IMR-90 (cell line): ENCODE measurements around the gene FDPS. TPM values are rescaled to one million over a fixed set of nuclear protein-coding genes. Genes with fewer than 3 reads are reported as not detected.

ENCODE experiments used
- ATAC-seq: fragments of 200-7000 bp; cut with Tn5 transposase; 2 replicates; pipeline ENCODE4 v1.9.1; 2020; ENCODE audit warnings: low read depth, mild to moderate bottlenecking, moderate library complexity
- BruUV-seq: library from RNA; stranded (reverse); fragments of 400-500 nt; replicated peaks from 2 replicates; lab custom pipeline; 2021; lab: Mats Ljungman, UMichigan
- CTCF ChIA-PET: fragments of 300-600 bp; formaldehyde crosslinking; extraction: SDS; loops from one replicate; lab custom pipeline; 2021; ENCODE audit warnings: antibody characterized with exemption; lab: Yijun Ruan, JAX
- POLR2A ChIA-PET: fragments of 300-600 bp; sonication (Branson Sonifier 250); formaldehyde crosslinking; loops from one replicate; lab custom pipeline; 2022; ENCODE audit warnings: antibody characterized with exemption; ENCODE audit not compliant: unreplicated experiment; lab: Charles Lee
- DNase-seq: peaks from one replicate; pipeline ENCODE4 v3.0.0; 2013
- H2AFZ ChIP-seq: replicated peaks from 2 replicates; pipeline ENCODE3; 2013; ENCODE audit warnings: low read length, mild to moderate bottlenecking; ENCODE audit not compliant: poor library complexity
- H2AK5ac ChIP-seq: 2 replicates; pipeline ENCODE4 v1.6.1; 2013; ENCODE audit warnings: low read depth, low read length, inconsistent platforms
- H2AK9ac ChIP-seq: replicated peaks from 2 replicates; pipeline ENCODE3; 2013; ENCODE audit warnings: mild to moderate bottlenecking, low read depth, low read length, moderate library complexity; ENCODE audit not compliant: poor library complexity
- H2BK120ac ChIP-seq: 2 replicates; pipeline ENCODE4 v1.6.1; 2013; ENCODE audit warnings: low read depth, low read length, inconsistent platforms
- H2BK15ac ChIP-seq: 3 replicates; pipeline ENCODE4 v1.6.1; 2013; ENCODE audit warnings: low read depth, low read length, inconsistent platforms
- H2BK20ac ChIP-seq: 2 replicates; pipeline ENCODE4 v1.6.1; 2013; ENCODE audit warnings: low read depth, mild to moderate bottlenecking, inconsistent platforms, low read length, moderate library complexity
- H2BK5ac ChIP-seq: 2 replicates; pipeline ENCODE4 v1.6.1; 2013; ENCODE audit warnings: mild to moderate bottlenecking, low read depth, low read length, inconsistent platforms; ENCODE audit not compliant: poor library complexity, severe bottlenecking
- H3K14ac ChIP-seq: replicated peaks from 2 replicates; pipeline ENCODE4 v1.6.1; 2013; ENCODE audit warnings: low read depth, low read length, inconsistent platforms
- H3K18ac ChIP-seq: 2 replicates; pipeline ENCODE4 v1.6.1; 2013; ENCODE audit warnings: low read depth, low read length, control low read depth
- H3K23ac ChIP-seq: 2 replicates; pipeline ENCODE4 v1.6.1; 2013; ENCODE audit warnings: low read depth, low read length, inconsistent platforms
- H3K27ac ChIP-seq: 2 replicates; pipeline ENCODE4 v1.5.1; 2013; ENCODE audit warnings: mild to moderate bottlenecking, control low read depth, low read length; ENCODE audit not compliant: insufficient read depth
- H3K27me3 ChIP-seq: 2 replicates; pipeline ENCODE4 v1.6.1; 2013; ENCODE audit warnings: low read length; ENCODE audit not compliant: control insufficient read depth, insufficient read depth
- H3K36me3 ChIP-seq: 2 replicates; pipeline ENCODE4 v1.6.1; 2013; ENCODE audit warnings: low read length, mixed read lengths; ENCODE audit not compliant: control insufficient read depth, insufficient read depth
- H3K4ac ChIP-seq: 2 replicates; pipeline ENCODE4 v1.6.1; 2013; ENCODE audit warnings: low read depth, low read length, inconsistent platforms
- H3K4me1 ChIP-seq: 2 replicates; pipeline ENCODE4 v1.6.1; 2013; ENCODE audit warnings: low read length, mixed read lengths; ENCODE audit not compliant: control insufficient read depth, insufficient read depth
- H3K4me2 ChIP-seq: 2 replicates; pipeline ENCODE4 v1.6.1; 2013; ENCODE audit warnings: low read depth, mild to moderate bottlenecking, control low read depth, low read length, moderate library complexity
- H3K4me3 ChIP-seq: 2 replicates; pipeline ENCODE4 v1.5.1; 2013; ENCODE audit warnings: low read depth, mild to moderate bottlenecking, control low read depth, low read length, moderate library complexity; ENCODE audit not compliant: insufficient read depth
- H3K56ac ChIP-seq: 2 replicates; pipeline ENCODE4 v1.6.1; 2013; ENCODE audit warnings: low read length, inconsistent platforms; ENCODE audit not compliant: insufficient read depth; ENCODE audit errors: extremely low read depth
- H3K79me1 ChIP-seq, 2 experiments: 2 replicates each; pipeline ENCODE4 v1.6.1; 2013; ENCODE audit warnings: low read length in 2 of 2, inconsistent platforms in 1 of 2, low read depth in 1 of 2
- H3K9ac ChIP-seq: 2 replicates; pipeline ENCODE4 v1.6.1; 2013; ENCODE audit warnings: low read depth, low read length, control low read depth
- H3K9me1 ChIP-seq: 2 replicates; pipeline ENCODE4 v1.6.1; 2013; ENCODE audit warnings: low read length, inconsistent platforms; ENCODE audit not compliant: insufficient read depth
- H3K9me3 ChIP-seq: 2 replicates; pipeline ENCODE4 v1.6.1; 2013; ENCODE audit warnings: low read length; ENCODE audit not compliant: control insufficient read depth, insufficient read depth
- H4K20me1 ChIP-seq: 2 replicates; pipeline ENCODE4 v1.6.1; 2013; ENCODE audit warnings: low read length, inconsistent platforms; ENCODE audit not compliant: insufficient read depth
- H4K5ac ChIP-seq: 2 replicates; pipeline ENCODE4 v1.6.1; 2013; ENCODE audit warnings: mild to moderate bottlenecking, low read depth, low read length, control low read depth
- H4K8ac ChIP-seq, 2 experiments: 2 replicates each; pipeline ENCODE4 v1.6.1; 2013; ENCODE audit warnings: low read depth in 2 of 2, low read length in 2 of 2, control low read depth in 1 of 2, inconsistent platforms in 1 of 2
- H4K91ac ChIP-seq: 2 replicates; pipeline ENCODE4 v1.6.1; 2013; ENCODE audit warnings: low read depth, low read length, inconsistent platforms; ENCODE audit not compliant: insufficient read depth
- MXI1 ChIP-seq: IDR thresholded peaks from 2 replicates; pipeline ENCODE4 v1.6.1; 2012; ENCODE audit warnings: low read depth, mild to moderate bottlenecking, low read length, moderate library complexity, borderline replicate concordance
- RFX5 ChIP-seq: IDR thresholded peaks from 2 replicates; pipeline ENCODE4 v1.8.0; 2012; ENCODE audit warnings: low read depth, mild to moderate bottlenecking, low read length, moderate library complexity
- SMC3 ChIP-seq: fragments of 150-350 bp; IDR thresholded peaks from 2 replicates; pipeline ENCODE4 v1.6.1; 2016; ENCODE audit warnings: low read depth, mild to moderate bottlenecking, antibody characterized with exemption, low read length, moderate library complexity
- WGBS, 2 experiments: methylation state at CpG; one replicate each; pipeline versions ENCODE4 v1.1.5 to v1.1.7; 2013; ENCODE audit warnings: missing lambda C conversion rate in 2 of 2; ENCODE audit not compliant: insufficient read length in 1 of 2; ENCODE audit errors: extremely low coverage in 2 of 2; 5-methylcytosine and 5-hydroxymethylcytosine counted together
- dilution Hi-C: fragments of 300-500 bp; cut with HindIII; formaldehyde crosslinking; loops from one replicate; pipeline ENCODE4 v1.14.3; 2018; ENCODE audit warnings: low sequenced_read_pairs; ENCODE audit not compliant: unreplicated experiment
- in situ Hi-C: fragments of 300-500 bp; cut with MboI; formaldehyde crosslinking; loops from 3 replicates; pipeline ENCODE4 v1.14.3; 2019; ENCODE audit warnings: low sequenced_read_pairs, inconsistent platforms, mixed read lengths
- intact Hi-C: fragments of 100-400 bp; cut with micrococcal nuclease; formaldehyde crosslinking; loops from 2 replicates; pipeline ENCODE4 v1.10.0; 2022
- polyA plus RNA-seq, 3 experiments: library from polyadenylated mRNA; depleted of rRNA; stranded (reverse); fragments of >200 nt; gene quantifications; 2 replicates each; pipeline ENCODE4 v1.2.3, GENCODE V29; 2012; ENCODE audit warnings: low replicate concordance in 1 of 3
- total RNA-seq: library from RNA; depleted of rRNA; stranded (reverse); fragments of >200 nt; gene quantifications from 2 replicates; pipeline ENCODE4 v1.2.3, GENCODE V29; 2012

The FDPS gene
- total and polyA plus RNA-seq, 2 of the 4 experiments (the other 2 are of a cell fraction), result 183 to 191 TPM

DNA sequence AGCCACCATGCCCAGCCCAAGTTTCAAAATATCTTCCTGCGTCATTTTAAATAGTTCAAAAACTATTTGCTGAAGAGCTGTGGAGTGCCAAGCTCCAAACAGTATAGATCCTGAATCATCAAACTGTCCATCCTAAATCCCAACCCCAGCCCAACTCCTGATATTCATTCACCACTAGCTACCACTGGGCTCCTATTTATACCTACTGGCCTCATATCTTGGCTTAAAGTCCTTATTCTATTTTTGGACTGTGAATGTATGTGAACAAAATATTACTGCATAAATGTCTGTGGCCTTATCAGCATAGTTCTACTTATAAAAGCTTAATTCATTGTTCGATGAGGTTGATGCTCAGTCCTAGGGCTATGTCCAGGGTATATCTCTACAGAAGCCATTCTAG lies 41.3 kb upstream of the FDPS start:
- no peak overlapping the region for H3K4me3 ChIP-seq
- no peak for DNase-seq
- H4K91ac ChIP-seq, result no peak overlapping the region
- peaks cover 8% of the 10 kb centered on the region for H3K9me1 ChIP-seq
- peaks cover 58% of the 10 kb centered on the region for H3K36me3 ChIP-seq
- intact Hi-C loops, result no loop called here
- H3K4me2 ChIP-seq, result no peak overlapping the region
- H4K5ac ChIP-seq, result no peak overlapping the region
- in situ Hi-C loops, result no loop called here
- CTCF ChIA-PET, result interaction anchor here (0.6 to 1.2 kb wide), 3 partner anchors 16 to 307 kb away, joined by 3 read pairs; no protein-coding TSS in a partner anchor
- no peak for ATAC-seq
- no peak overlapping the region for H2AK9ac ChIP-seq
- TF ChIP-seq RFX5 (no peak), SMC3 (no peak), MXI1 (no peak)
- H2AK5ac ChIP-seq, result no peak overlapping the region
- H4K8ac ChIP-seq, result no peak overlapping the region
- H3K79me1 ChIP-seq, result peaks cover 28 to 46% of the 10 kb centered on the region in 2 experiments
- no peaks in the 10 kb centered on the region for H3K9me3 ChIP-seq
- no peak overlapping the region for H2AFZ ChIP-seq
- H3K27me3 ChIP-seq, result no peaks in the 10 kb centered on the region
- H3K9ac ChIP-seq, result no peak overlapping the region
- dilution Hi-C loops, result no loop called here
- H3K4ac ChIP-seq, result no peak overlapping the region
- no peak overlapping the region for H2BK120ac ChIP-seq
- WGBS, 2 experiments, result no CpG with 5 or more reads among the region's 2 CpGs
- no peak overlapping the region for H2BK20ac ChIP-seq
- H2BK15ac ChIP-seq, result no peak overlapping the region
- no peak overlapping the region for H3K27ac ChIP-seq
- H3K14ac ChIP-seq, result no peak overlapping the region
- H3K56ac ChIP-seq, result no peak overlapping the region
- H3K23ac ChIP-seq, result no peak overlapping the region
- H3K4me1 ChIP-seq, result no peaks in the 10 kb centered on the region
- no peak overlapping the region for H3K18ac ChIP-seq
- BruUV-seq, result no TSS peak
- POLR2A ChIA-PET, result no interaction called here
- no peak overlapping the region for H2BK5ac ChIP-seq
- peaks cover 8% of the 10 kb centered on the region; the same call in 1 of the 2 replicates for H4K20me1 ChIP-seq
